K562 (cell line): ENCODE data around the gene GPR108. TPM values are rescaled to one million over a fixed set of nuclear protein-coding genes. Genes with fewer than 3 reads are reported as not detected.

Experiments
- ARNT ChIP-seq, 2 experiments: fragments of 450-650 bp; IDR thresholded peaks; 2 replicates each; pipeline ENCODE4 v1.6.1; 2016; ENCODE audit warnings: mild to moderate bottlenecking in 1 of 2
- BRCA1 ChIP-seq, 2 experiments: fragments of 450-650 bp in 1 of 2; sonication (generic) in 1 of 2; formaldehyde crosslinking in 1 of 2; IDR thresholded peaks; 2 replicates each; pipeline versions ENCODE4 v1.5.0 to v1.6.1; 2017 to 2020; ENCODE audit warnings: mild to moderate bottlenecking in 1 of 2, missing genetic modification reagents in 1 of 2
- ETV5 ChIP-seq: sonication (generic); formaldehyde crosslinking; IDR thresholded peaks from 2 replicates; pipeline ENCODE4 v1.4.0; 2020; ENCODE audit warnings: low read depth, mild to moderate bottlenecking, missing genetic modification reagents
- MBD2 ChIP-seq: sonication (generic); IDR thresholded peaks from 2 replicates; pipeline ENCODE4 v1.6.1; 2016; ENCODE audit warnings: low read depth, borderline replicate concordance
- RAD51 ChIP-seq: fragments of 450-650 bp; IDR thresholded peaks from 2 replicates; pipeline ENCODE4 v1.7.1; 2016; ENCODE audit warnings: low read depth, mild to moderate bottlenecking, borderline replicate concordance
- U2AF1 ChIP-seq: fragments of 200-400 bp; formaldehyde crosslinking; optimal IDR thresholded peaks from 2 replicates; pipeline ENCODE3; 2017; ENCODE audit warnings: mild to moderate bottlenecking, low read depth, low read length, moderate library complexity
- ZNF695 ChIP-seq: fragments of 450-650 bp; formaldehyde crosslinking; IDR thresholded peaks from 2 replicates; pipeline ENCODE4 v1.4.0; 2020; ENCODE audit warnings: mild to moderate bottlenecking, moderate library complexity
- polyA plus RNA-seq, 8 experiments: library from polyadenylated mRNA; depleted of rRNA in 4 of 8; stranded (reverse) in 5 of 8; unstranded in 3 of 8; fragments of >200 nt; fragmentation: Nextera tagmentation in 2 of 8; fragmentation: Illumina TruSeq in 1 of 8; extraction: Ambion mirVana in 2 of 8; extraction: Trizol in 1 of 8; gene quantifications; 2 replicates each; pipeline versions ENCODE4 v1.2.1 to v1.2.3, GENCODE V29; 2011 to 2014; ENCODE audit warnings: inconsistent platforms in 1 of 8, missing spikeins in 1 of 8
- total RNA-seq, 7 experiments: library from RNA; depleted of rRNA in 6 of 7; stranded (reverse); fragments of >200 nt in 6 of 7; fragmentation: Illumina TruSeq in 2 of 7; extraction: Trizol in 2 of 7; gene quantifications; 2 replicates each; pipeline versions ENCODE4 v1.2.1 to v1.2.3, GENCODE V29; 2011 to 2021; ENCODE audit warnings: low replicate concordance in 1 of 7
- TF ChIP-seq, protein P1 (sequence below): sonication (generic); formaldehyde crosslinking; IDR thresholded peaks from 2 replicates; pipeline ENCODE4 v1.9.0; 2022; ENCODE audit warnings: mild to moderate bottlenecking, missing genetic modification reagents
- TF ChIP-seq, protein P2 (sequence below): fragments of 200-800 bp; sonication (Bioruptor generic); IDR thresholded peaks from 2 replicates; pipeline ENCODE4 v1.6.1; 2017; ENCODE audit warnings: missing genetic modification characterization, missing compliant biosample characterization
- TF ChIP-seq, protein P3 (sequence below): fragments of 200-600 bp; sonication (generic); IDR thresholded peaks from one replicate; pipeline ENCODE4 v1.6.1; 2012; ENCODE audit warnings: mild to moderate bottlenecking, low read depth, low read length, inconsistent platforms
- TF ChIP-seq, protein P4 (sequence below): sonication (generic); formaldehyde crosslinking; IDR thresholded peaks from 2 replicates; pipeline ENCODE4 v1.8.0; 2022; ENCODE audit warnings: missing genetic modification reagents, mild to moderate bottlenecking, borderline replicate concordance

Gene GPR108
- total and polyA plus RNA-seq, 9 of the 15 experiments (the other 6 are each of a cell fraction or from before 2014, with no cell fraction given), result 2.4 to 33.2 (median 24.4) TPM

DNA sequence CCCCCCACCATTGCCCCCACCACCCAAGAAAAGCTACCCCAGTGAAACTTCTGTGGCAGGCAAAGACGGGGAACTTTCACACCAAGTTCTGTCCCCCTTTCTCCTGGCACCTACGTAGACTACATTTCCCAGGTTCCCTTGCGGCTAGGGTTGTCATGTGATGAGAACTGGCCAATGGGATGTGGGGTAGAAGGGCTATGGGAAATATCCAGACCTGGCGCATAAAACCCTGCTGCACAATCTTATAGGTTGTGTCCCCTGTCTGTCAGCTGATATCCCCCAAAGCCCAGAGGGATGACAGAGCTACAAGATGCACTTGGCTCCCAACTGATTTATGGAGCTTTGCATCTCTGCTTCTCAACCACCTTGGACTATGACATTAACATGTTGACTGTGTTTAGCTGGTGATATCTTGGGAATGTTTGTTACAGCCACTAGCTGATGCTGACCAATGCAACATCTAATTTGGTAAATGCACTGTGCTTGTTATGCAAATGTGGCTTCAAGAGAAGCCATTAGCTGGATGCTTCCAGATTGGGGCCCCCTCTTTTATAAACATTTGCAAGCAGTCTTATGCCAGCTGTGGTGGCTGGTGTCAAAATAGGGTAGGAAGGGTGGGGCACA, 23.8 kb upstream of the GPR108 start (continued):
- TF ChIP-seq, protein P1, sequence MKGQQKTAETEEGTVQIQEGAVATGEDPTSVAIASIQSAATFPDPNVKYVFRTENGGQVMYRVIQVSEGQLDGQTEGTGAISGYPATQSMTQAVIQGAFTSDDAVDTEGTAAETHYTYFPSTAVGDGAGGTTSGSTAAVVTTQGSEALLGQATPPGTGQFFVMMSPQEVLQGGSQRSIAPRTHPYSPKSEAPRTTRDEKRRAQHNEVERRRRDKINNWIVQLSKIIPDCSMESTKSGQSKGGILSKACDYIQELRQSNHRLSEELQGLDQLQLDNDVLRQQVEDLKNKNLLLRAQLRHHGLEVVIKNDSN (CRISPR knock-in tag), result peak; percentile 94
- TF ChIP-seq ZNF695 (CRISPR knock-in tag) (no peak), RAD51 (peak; percentile 80), ARNT (IDR thresholded peaks at IDR 0.05) (peak in 1 of 2 experiments; percentile 61; a peak in 1 of 4 replicates), MBD2 (peak; percentile 64; the same call in 1 of the 2 replicates), BRCA1 (IDR thresholded peaks at IDR 0.05) (no peak), BRCA1 (CRISPR knock-in tag; IDR thresholded peaks at IDR 0.05) (no peak), U2AF1 (no peak), ETV5 (no peak)
- TF ChIP-seq, protein P2, sequence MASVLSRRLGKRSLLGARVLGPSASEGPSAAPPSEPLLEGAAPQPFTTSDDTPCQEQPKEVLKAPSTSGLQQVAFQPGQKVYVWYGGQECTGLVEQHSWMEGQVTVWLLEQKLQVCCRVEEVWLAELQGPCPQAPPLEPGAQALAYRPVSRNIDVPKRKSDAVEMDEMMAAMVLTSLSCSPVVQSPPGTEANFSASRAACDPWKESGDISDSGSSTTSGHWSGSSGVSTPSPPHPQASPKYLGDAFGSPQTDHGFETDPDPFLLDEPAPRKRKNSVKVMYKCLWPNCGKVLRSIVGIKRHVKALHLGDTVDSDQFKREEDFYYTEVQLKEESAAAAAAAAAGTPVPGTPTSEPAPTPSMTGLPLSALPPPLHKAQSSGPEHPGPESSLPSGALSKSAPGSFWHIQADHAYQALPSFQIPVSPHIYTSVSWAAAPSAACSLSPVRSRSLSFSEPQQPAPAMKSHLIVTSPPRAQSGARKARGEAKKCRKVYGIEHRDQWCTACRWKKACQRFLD (CRISPR knock-in tag), result 0 out of 2 replicates have a peak, but pooled peaks have one; percentile 27
- TF ChIP-seq, protein P3, sequence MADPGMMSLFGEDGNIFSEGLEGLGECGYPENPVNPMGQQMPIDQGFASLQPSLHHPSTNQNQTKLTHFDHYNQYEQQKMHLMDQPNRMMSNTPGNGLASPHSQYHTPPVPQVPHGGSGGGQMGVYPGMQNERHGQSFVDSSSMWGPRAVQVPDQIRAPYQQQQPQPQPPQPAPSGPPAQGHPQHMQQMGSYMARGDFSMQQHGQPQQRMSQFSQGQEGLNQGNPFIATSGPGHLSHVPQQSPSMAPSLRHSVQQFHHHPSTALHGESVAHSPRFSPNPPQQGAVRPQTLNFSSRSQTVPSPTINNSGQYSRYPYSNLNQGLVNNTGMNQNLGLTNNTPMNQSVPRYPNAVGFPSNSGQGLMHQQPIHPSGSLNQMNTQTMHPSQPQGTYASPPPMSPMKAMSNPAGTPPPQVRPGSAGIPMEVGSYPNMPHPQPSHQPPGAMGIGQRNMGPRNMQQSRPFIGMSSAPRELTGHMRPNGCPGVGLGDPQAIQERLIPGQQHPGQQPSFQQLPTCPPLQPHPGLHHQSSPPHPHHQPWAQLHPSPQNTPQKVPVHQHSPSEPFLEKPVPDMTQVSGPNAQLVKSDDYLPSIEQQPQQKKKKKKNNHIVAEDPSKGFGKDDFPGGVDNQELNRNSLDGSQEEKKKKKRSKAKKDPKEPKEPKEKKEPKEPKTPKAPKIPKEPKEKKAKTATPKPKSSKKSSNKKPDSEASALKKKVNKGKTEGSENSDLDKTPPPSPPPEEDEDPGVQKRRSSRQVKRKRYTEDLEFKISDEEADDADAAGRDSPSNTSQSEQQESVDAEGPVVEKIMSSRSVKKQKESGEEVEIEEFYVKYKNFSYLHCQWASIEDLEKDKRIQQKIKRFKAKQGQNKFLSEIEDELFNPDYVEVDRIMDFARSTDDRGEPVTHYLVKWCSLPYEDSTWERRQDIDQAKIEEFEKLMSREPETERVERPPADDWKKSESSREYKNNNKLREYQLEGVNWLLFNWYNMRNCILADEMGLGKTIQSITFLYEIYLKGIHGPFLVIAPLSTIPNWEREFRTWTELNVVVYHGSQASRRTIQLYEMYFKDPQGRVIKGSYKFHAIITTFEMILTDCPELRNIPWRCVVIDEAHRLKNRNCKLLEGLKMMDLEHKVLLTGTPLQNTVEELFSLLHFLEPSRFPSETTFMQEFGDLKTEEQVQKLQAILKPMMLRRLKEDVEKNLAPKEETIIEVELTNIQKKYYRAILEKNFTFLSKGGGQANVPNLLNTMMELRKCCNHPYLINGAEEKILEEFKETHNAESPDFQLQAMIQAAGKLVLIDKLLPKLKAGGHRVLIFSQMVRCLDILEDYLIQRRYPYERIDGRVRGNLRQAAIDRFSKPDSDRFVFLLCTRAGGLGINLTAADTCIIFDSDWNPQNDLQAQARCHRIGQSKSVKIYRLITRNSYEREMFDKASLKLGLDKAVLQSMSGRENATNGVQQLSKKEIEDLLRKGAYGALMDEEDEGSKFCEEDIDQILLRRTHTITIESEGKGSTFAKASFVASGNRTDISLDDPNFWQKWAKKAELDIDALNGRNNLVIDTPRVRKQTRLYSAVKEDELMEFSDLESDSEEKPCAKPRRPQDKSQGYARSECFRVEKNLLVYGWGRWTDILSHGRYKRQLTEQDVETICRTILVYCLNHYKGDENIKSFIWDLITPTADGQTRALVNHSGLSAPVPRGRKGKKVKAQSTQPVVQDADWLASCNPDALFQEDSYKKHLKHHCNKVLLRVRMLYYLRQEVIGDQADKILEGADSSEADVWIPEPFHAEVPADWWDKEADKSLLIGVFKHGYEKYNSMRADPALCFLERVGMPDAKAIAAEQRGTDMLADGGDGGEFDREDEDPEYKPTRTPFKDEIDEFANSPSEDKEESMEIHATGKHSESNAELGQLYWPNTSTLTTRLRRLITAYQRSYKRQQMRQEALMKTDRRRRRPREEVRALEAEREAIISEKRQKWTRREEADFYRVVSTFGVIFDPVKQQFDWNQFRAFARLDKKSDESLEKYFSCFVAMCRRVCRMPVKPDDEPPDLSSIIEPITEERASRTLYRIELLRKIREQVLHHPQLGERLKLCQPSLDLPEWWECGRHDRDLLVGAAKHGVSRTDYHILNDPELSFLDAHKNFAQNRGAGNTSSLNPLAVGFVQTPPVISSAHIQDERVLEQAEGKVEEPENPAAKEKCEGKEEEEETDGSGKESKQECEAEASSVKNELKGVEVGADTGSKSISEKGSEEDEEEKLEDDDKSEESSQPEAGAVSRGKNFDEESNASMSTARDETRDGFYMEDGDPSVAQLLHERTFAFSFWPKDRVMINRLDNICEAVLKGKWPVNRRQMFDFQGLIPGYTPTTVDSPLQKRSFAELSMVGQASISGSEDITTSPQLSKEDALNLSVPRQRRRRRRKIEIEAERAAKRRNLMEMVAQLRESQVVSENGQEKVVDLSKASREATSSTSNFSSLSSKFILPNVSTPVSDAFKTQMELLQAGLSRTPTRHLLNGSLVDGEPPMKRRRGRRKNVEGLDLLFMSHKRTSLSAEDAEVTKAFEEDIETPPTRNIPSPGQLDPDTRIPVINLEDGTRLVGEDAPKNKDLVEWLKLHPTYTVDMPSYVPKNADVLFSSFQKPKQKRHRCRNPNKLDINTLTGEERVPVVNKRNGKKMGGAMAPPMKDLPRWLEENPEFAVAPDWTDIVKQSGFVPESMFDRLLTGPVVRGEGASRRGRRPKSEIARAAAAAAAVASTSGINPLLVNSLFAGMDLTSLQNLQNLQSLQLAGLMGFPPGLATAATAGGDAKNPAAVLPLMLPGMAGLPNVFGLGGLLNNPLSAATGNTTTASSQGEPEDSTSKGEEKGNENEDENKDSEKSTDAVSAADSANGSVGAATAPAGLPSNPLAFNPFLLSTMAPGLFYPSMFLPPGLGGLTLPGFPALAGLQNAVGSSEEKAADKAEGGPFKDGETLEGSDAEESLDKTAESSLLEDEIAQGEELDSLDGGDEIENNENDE, result no peak
- TF ChIP-seq, protein P4, sequence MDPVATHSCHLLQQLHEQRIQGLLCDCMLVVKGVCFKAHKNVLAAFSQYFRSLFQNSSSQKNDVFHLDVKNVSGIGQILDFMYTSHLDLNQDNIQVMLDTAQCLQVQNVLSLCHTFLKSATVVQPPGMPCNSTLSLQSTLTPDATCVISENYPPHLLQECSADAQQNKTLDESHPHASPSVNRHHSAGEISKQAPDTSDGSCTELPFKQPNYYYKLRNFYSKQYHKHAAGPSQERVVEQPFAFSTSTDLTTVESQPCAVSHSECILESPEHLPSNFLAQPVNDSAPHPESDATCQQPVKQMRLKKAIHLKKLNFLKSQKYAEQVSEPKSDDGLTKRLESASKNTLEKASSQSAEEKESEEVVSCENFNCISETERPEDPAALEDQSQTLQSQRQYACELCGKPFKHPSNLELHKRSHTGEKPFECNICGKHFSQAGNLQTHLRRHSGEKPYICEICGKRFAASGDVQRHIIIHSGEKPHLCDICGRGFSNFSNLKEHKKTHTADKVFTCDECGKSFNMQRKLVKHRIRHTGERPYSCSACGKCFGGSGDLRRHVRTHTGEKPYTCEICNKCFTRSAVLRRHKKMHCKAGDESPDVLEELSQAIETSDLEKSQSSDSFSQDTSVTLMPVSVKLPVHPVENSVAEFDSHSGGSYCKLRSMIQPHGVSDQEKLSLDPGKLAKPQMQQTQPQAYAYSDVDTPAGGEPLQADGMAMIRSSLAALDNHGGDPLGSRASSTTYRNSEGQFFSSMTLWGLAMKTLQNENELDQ (CRISPR knock-in tag), result no peak
